Sigmoid colon (tissue), 7 donors: ENCODE measurements around the gene WASF3. TPM values are rescaled to one million over a fixed set of nuclear protein-coding genes. Genes with fewer than 3 reads are reported as not detected.

ENCODE experiments used
- DNase-seq: peaks from one replicate; pipeline ENCODE4 v3.0.0-alpha.2; 2019
- H3K27ac ChIP-seq, 4 donors: fragments of 200-600 bp; sonication (generic); one replicate each; pipeline ENCODE4 v1.5.1; 2016 to 2019; ENCODE audit warnings: mild to moderate bottlenecking in 1 of 4
- H3K27me3 ChIP-seq, 3 donors: fragments of 200-600 bp; sonication (generic); one replicate each; pipeline ENCODE4 v1.5.1; 2019; ENCODE audit warnings: mild to moderate bottlenecking in 1 of 3
- H3K36me3 ChIP-seq, 4 donors: fragments of 200-600 bp; sonication (generic); one replicate each; pipeline ENCODE4 v1.5.1; 2016 to 2019
- H3K4me1 ChIP-seq, 4 donors: fragments of 200-600 bp; sonication (generic); one replicate each; pipeline ENCODE4 v1.5.1; 2017 to 2019
- H3K4me3 ChIP-seq, 4 donors: fragments of 200-600 bp; sonication (generic); one replicate each; pipeline ENCODE4 v1.5.1; 2017 to 2019; ENCODE audit warnings: mild to moderate bottlenecking in 2 of 4, moderate library complexity in 1 of 4
- H3K9me3 ChIP-seq, 4 donors: fragments of 200-600 bp in 3 of 4; sonication (generic) in 3 of 4; one replicate each; pipeline versions ENCODE4 v1.5.1 to v1.6.1; 2013 to 2019
- EP300 ChIP-seq, 4 donors: sonication (generic); formaldehyde crosslinking; IDR thresholded peaks; one replicate each; pipeline ENCODE4 v1.6.1; 2017; ENCODE audit warnings: antibody characterized with exemption in 4 of 4
- POLR2A ChIP-seq, 2 donors: fragments of 450-650 bp; IDR thresholded peaks; one replicate each; pipeline ENCODE4 v1.6.1; 2016; ENCODE audit warnings: antibody characterized with exemption in 2 of 2, mild to moderate bottlenecking in 2 of 2, moderate library complexity in 2 of 2
- POLR2AphosphoS5 ChIP-seq, 4 donors: sonication (generic); formaldehyde crosslinking; IDR thresholded peaks; one replicate each; pipeline ENCODE4 v1.6.1; 2017; ENCODE audit warnings: antibody characterized with exemption in 4 of 4
- WGBS, 2 donors: extraction: QIAGEN DNeasy Blood & Tissue Kit; methylation state at CpG; one replicate each; pipeline ENCODE4 v1.1.7; 2013; 5-methylcytosine and 5-hydroxymethylcytosine counted together
- intact Hi-C: fragments of 100-400 bp; cut with DNase I; formaldehyde crosslinking; loops from one replicate; pipeline ENCODE4 v1.15.1; 2023
- polyA plus RNA-seq, 3 donors: library from polyadenylated mRNA; stranded (reverse); fragments of 200-250 nt; gene quantifications; one replicate each; pipeline ENCODE4 v1.2.3, GENCODE V29; 2013
- total RNA-seq, 4 donors: library from RNA; depleted of rRNA; stranded (reverse); fragments of >200 nt; gene quantifications; one replicate each; pipeline ENCODE4 v1.1.0, GENCODE V29; 2016
- TF ChIP-seq, protein P1 (sequence below), 4 experiments: fragments of 450-650 bp in 3 of 4; fragments of 200-600 bp in 1 of 4; IDR thresholded peaks; one replicate each; pipeline ENCODE4 v1.5.1; 2016 to 2019; ENCODE audit warnings: antibody characterized with exemption in 4 of 4, mild to moderate bottlenecking in 3 of 4, moderate library complexity in 2 of 4
- donor health status: healthy with polysubstance abuse.
- donor health status: Bipolar disorder and iron deficiency.
- donor health status: healthy.

Gene WASF3
- total and polyA plus RNA-seq, 7 donors: 0.92 to 17.1 (median 12.4) TPM

DNA sequence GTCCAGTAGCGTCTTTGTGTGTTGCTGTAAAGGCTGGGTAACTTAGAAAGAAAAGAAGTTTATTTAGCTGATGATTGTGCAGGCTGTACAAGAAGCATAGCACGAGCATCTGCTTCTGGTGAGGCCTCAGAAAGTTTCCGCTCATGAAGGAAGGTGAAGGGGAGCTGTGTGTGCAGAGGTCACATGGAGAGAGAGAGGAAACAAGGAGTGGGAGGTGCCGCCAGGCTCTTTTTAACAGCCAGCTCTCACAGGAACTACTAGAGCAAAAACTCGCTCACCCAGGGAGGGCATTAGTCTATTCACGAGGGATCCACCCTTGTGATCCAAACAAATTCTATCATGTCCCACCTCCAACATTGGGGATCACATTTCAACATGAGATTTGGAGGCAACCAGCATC lies 103.3 kb downstream of the WASF3 start:
- intact Hi-C loops: no loop called here
- Histone ChIP-seq H3K9me3 (no peaks in the 10 kb centered on the region), H3K36me3 (no peaks in the 10 kb centered on the region), H3K27ac (no peak overlapping the region), H3K4me3 (no peak overlapping the region), H3K4me1 (no peaks in the 10 kb centered on the region), H3K27me3 (no peaks in the 10 kb centered on the region)
- WGBS, 2 donors: 66 to 81% methylated on average over 6 of the region's 6 CpGs
- TF ChIP-seq POLR2AphosphoS5 (IDR thresholded peaks at IDR 0.05) (no peak), POLR2A (IDR thresholded peaks at IDR 0.05) (no peak), EP300 (IDR thresholded peaks at IDR 0.05) (no peak)
- TF ChIP-seq, protein P1, sequence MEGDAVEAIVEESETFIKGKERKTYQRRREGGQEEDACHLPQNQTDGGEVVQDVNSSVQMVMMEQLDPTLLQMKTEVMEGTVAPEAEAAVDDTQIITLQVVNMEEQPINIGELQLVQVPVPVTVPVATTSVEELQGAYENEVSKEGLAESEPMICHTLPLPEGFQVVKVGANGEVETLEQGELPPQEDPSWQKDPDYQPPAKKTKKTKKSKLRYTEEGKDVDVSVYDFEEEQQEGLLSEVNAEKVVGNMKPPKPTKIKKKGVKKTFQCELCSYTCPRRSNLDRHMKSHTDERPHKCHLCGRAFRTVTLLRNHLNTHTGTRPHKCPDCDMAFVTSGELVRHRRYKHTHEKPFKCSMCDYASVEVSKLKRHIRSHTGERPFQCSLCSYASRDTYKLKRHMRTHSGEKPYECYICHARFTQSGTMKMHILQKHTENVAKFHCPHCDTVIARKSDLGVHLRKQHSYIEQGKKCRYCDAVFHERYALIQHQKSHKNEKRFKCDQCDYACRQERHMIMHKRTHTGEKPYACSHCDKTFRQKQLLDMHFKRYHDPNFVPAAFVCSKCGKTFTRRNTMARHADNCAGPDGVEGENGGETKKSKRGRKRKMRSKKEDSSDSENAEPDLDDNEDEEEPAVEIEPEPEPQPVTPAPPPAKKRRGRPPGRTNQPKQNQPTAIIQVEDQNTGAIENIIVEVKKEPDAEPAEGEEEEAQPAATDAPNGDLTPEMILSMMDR (IDR thresholded peaks at IDR 0.05): no peak
- DNase-seq: no peak

DNA sequence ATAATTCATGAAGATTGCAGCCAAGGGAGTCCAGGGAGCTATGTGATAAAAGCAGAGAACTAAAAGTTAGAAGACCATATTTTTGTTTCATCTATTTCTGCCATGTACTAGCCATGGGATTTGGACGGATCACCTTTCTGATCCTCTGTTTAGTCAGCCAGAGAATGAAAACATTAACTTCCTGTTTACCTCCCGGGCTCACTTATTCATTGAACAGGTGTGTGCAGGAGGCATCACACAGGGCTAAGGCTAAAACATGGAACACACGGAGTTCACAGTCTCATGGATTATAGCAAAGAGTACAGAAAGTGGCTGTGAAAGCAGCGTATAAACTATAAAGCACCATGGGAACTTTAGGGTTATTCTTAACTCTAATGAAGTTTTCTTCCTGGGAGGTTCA lies 106.3 kb downstream of the WASF3 start:
- 27 to 59% methylated on average over 4 of the region's 4 CpGs for WGBS, 2 donors
- Histone ChIP-seq H3K4me1 (no peaks in the 10 kb centered on the region), H3K27ac (no peak overlapping the region), H3K27me3 (no peaks in the 10 kb centered on the region), H3K9me3 (no peaks in the 10 kb centered on the region), H3K36me3 (no peaks in the 10 kb centered on the region), H3K4me3 (no peak overlapping the region)
- TF ChIP-seq, protein P1 (IDR thresholded peaks at IDR 0.05): no peak
- no peak for TF ChIP-seq POLR2A (IDR thresholded peaks at IDR 0.05)
- TF ChIP-seq POLR2AphosphoS5 (IDR thresholded peaks at IDR 0.05): no peak
- TF ChIP-seq EP300 (IDR thresholded peaks at IDR 0.05): no peak
- intact Hi-C loops: no loop called here
- no peak for DNase-seq

DNA sequence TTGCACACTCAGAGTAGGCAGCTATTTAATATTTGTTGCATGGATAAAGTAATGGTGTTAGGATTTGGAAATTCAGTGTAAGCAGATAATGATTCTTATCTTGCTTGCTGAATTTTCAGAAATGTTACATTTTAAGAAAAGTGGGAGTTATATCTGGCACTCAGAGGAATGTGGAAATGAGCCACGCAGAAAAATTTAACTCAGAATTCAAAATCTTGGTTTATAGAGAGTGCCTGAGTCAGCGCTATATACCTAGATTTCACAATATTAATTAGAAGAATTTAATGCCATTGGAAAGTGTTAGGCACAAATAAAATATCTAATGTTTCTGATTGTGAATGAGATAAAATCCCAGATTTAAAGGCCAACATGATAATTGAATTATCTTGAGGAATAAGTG lies 106.8 kb downstream of the WASF3 start:
- no peak for DNase-seq
- Histone ChIP-seq H3K4me3 (no peak overlapping the region), H3K4me1 (no peaks in the 10 kb centered on the region), H3K27me3 (no peaks in the 10 kb centered on the region), H3K9me3 (no peaks in the 10 kb centered on the region), H3K27ac (no peak overlapping the region), H3K36me3 (no peaks in the 10 kb centered on the region)
- TF ChIP-seq POLR2A (IDR thresholded peaks at IDR 0.05): no peak
- TF ChIP-seq EP300 (IDR thresholded peaks at IDR 0.05): no peak
- TF ChIP-seq POLR2AphosphoS5 (IDR thresholded peaks at IDR 0.05): no peak
- TF ChIP-seq, protein P1 (IDR thresholded peaks at IDR 0.05): no peak
- 92 to 95% methylated on average over 2 of the region's 2 CpGs for WGBS, 2 donors
- intact Hi-C loops: no loop called here

DNA sequence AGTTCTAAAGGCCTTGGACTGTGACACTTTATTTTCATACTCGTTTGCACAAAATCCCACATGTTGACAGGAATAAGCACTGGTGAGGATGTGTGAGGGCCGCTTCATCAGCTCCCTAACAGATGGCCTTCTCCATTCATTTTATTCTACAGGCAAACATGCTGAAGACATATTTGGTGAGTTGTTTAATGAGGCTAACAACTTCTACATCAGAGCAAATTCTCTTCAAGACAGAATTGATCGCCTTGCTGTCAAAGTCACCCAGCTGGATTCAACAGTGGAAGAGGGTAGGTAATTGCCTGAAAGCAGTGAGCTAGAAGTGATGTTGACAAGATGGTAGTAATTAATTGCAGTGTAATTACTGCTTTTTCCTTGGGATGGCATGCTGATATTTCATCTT lies 107.4 kb downstream of the WASF3 start:
- WGBS, 2 donors: 70 to 78% methylated on average over 3 of the region's 3 CpGs
- DNase-seq: no peak
- no peaks in the 10 kb centered on the region for H3K9me3 ChIP-seq
- no peaks in the 10 kb centered on the region for H3K27me3 ChIP-seq
- H3K4me3 ChIP-seq: no peak overlapping the region
- intact Hi-C loops: no loop called here
- no peaks in the 10 kb centered on the region for H3K4me1 ChIP-seq
- H3K27ac ChIP-seq: no peak overlapping the region
- H3K36me3 ChIP-seq: no peaks in the 10 kb centered on the region
- TF ChIP-seq EP300 (IDR thresholded peaks at IDR 0.05) (no peak), POLR2A (IDR thresholded peaks at IDR 0.05) (no peak), POLR2AphosphoS5 (IDR thresholded peaks at IDR 0.05) (no peak)
- TF ChIP-seq, protein P1 (IDR thresholded peaks at IDR 0.05): no peak
